Measurements from ENCODE around the gene CYP2W1. TPM values are rescaled to one million over a fixed set of nuclear protein-coding genes. Genes with fewer than 3 reads are reported as not detected.
"Not testable (repeated sequence)": the region's sequence is repeated elsewhere in the genome, so short reads cannot be mapped to it uniquely, and the experiment has no call there.

Gene CYP2W1
- total RNA-seq, 1 donor from 2014 or later = not detected

DNA sequence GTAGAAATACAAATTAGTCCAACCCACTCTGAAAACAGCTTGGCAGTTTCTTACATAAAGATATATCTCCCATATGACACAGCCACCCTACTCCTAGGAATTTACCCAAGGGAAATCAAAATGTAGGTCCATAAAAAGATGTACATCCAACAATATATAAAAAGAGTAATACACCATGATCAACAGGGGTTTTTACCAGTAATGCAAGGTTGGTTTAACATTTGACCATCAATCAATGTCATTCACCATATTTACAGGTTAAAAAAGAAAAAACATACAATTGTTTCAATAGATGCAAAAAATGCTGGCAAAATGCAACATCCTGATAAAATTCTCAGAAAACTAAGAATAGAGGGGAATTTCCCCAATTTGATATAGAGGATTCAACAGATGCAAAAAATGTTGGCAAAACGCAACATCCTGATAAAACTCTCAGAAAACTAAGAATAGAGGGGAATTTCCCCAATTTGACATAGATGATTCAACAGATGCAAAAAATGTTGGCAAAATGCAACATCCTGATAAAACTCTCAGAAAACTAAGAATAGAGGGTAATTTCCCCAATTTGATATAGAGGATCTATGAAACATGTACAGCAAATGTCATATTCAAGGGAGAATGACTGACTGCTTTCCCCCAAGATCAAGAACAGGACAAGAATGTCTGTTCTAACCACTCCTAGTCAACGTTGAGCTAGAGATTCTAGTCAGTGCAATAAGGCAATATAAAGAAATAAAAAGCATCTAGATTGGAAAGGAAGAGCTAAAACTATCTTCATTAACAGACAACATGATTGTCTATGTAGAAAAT is 42.2 kb upstream of the CYP2W1 start:
- H3K9me3 Mint-ChIP-seq (ENCODE audit: unreplicated experiment) = peaks cover 24% of the 10 kb centered on the region
- no peak overlapping the region for H3K4me3 Mint-ChIP-seq (ENCODE audit: unreplicated experiment)
- peaks cover 11% of the 10 kb centered on the region for H3K4me1 Mint-ChIP-seq (ENCODE audit: unreplicated experiment)
- H3K27me3 Mint-ChIP-seq (ENCODE audit: unreplicated experiment) = peaks cover 23% of the 10 kb centered on the region
- DNase-seq (ENCODE audit: extremely low spot score, unreplicated experiment) = no peak
- TF ChIP-seq, protein P1, sequence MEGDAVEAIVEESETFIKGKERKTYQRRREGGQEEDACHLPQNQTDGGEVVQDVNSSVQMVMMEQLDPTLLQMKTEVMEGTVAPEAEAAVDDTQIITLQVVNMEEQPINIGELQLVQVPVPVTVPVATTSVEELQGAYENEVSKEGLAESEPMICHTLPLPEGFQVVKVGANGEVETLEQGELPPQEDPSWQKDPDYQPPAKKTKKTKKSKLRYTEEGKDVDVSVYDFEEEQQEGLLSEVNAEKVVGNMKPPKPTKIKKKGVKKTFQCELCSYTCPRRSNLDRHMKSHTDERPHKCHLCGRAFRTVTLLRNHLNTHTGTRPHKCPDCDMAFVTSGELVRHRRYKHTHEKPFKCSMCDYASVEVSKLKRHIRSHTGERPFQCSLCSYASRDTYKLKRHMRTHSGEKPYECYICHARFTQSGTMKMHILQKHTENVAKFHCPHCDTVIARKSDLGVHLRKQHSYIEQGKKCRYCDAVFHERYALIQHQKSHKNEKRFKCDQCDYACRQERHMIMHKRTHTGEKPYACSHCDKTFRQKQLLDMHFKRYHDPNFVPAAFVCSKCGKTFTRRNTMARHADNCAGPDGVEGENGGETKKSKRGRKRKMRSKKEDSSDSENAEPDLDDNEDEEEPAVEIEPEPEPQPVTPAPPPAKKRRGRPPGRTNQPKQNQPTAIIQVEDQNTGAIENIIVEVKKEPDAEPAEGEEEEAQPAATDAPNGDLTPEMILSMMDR (IDR thresholded peaks at IDR 0.05) = no peak
- H3K36me3 Mint-ChIP-seq (ENCODE audit: unreplicated experiment) = no peaks in the 10 kb centered on the region
- H3K27ac Mint-ChIP-seq (ENCODE audit: unreplicated experiment) = no peak overlapping the region

DNA sequence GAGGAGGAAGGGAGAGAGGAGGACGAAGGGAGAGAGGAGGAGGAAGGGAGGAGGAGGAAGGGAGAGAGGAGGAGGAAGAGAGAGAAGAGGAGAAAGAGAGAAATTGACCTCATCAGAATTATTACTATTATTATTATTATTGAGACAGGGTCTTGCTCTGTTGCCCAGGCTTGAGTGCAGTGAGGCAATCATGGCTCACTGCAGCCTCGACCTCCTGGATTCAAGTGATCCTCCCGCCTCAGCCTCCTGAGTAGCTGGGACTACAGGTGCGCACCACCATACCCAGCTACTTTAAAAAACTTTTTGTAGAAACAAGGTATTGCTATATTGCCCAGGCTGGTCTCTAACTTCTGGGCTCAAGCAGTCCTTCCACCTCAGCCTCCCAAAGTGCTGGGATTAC is 39.2 kb upstream of the CYP2W1 start:
- not testable (repeated sequence) for DNase-seq (ENCODE audit: extremely low spot score, unreplicated experiment); H3K36me3 Mint-ChIP-seq (ENCODE audit: unreplicated experiment); H3K27ac Mint-ChIP-seq (ENCODE audit: unreplicated experiment); H3K4me3 Mint-ChIP-seq (ENCODE audit: unreplicated experiment); H3K4me1 Mint-ChIP-seq (ENCODE audit: unreplicated experiment)
- peaks cover 24% of the 10 kb centered on the region for H3K9me3 Mint-ChIP-seq (ENCODE audit: unreplicated experiment)
- peaks cover 23% of the 10 kb centered on the region for H3K27me3 Mint-ChIP-seq (ENCODE audit: unreplicated experiment)

DNA sequence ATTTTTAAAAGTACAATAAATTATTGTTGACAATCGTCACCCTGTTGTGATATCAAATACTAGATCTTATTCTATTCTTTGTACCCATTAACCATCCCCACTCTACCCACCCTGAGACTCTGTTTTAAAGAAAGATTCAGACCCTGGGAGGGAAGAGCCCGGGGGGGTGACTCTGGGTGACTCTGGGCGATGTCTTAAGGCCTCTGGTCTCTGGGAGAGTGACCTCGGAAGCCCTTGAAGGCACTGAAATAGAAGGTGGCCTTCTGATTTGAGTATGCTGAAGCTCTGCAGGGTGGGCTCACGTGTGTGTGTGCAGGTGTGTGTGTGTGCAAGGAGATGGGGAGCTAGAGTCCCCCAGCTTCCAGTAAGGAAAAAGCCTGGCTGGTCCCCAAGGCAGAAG is 38.2 kb upstream of the CYP2W1 start:
- TF ChIP-seq, protein P1 (IDR thresholded peaks at IDR 0.05) = no peak
- Mint-ChIP-seq H3K27me3 (ENCODE audit: unreplicated experiment) (peaks cover 22% of the 10 kb centered on the region), H3K9me3 (ENCODE audit: unreplicated experiment) (peaks cover 23% of the 10 kb centered on the region), H3K4me3 (ENCODE audit: unreplicated experiment) (no peak overlapping the region), H3K27ac (ENCODE audit: unreplicated experiment) (no peak overlapping the region), H3K4me1 (ENCODE audit: unreplicated experiment) (no peaks in the 10 kb centered on the region), H3K36me3 (ENCODE audit: unreplicated experiment) (no peaks in the 10 kb centered on the region)
- DNase-seq (ENCODE audit: extremely low spot score, unreplicated experiment) = no peak

DNA sequence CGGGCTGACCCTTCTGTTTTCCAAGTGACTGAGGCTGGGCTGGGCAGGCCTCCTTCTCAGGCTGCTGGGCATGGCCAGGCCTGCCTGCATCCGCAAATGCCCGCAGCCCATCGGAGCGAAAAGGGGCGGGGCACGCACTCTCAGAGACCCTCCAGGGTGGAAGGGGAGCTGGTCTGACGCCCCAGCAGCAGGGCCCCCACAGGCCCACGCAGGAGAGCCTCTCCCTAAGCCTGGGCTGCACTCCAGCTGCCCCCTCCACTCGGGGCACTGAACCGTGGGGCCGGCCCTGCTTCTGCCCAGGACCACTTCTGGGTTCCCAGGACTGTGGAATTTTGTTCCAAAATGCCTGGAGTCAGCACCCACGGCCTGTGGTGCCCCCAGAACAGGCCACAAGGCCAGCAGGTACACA is 37.8 kb upstream of the CYP2W1 start:
- no peak overlapping the region for H3K4me3 Mint-ChIP-seq (ENCODE audit: unreplicated experiment)
- peaks cover 19% of the 10 kb centered on the region for H3K9me3 Mint-ChIP-seq (ENCODE audit: unreplicated experiment)
- no peaks in the 10 kb centered on the region for H3K36me3 Mint-ChIP-seq (ENCODE audit: unreplicated experiment)
- TF ChIP-seq, protein P1 (IDR thresholded peaks at IDR 0.05) = no peak
- H3K27me3 Mint-ChIP-seq (ENCODE audit: unreplicated experiment) = peaks cover 18% of the 10 kb centered on the region
- no peaks in the 10 kb centered on the region for H3K4me1 Mint-ChIP-seq (ENCODE audit: unreplicated experiment)
- DNase-seq (ENCODE audit: extremely low spot score, unreplicated experiment) = no peak
- no peak overlapping the region for H3K27ac Mint-ChIP-seq (ENCODE audit: unreplicated experiment)

DNA sequence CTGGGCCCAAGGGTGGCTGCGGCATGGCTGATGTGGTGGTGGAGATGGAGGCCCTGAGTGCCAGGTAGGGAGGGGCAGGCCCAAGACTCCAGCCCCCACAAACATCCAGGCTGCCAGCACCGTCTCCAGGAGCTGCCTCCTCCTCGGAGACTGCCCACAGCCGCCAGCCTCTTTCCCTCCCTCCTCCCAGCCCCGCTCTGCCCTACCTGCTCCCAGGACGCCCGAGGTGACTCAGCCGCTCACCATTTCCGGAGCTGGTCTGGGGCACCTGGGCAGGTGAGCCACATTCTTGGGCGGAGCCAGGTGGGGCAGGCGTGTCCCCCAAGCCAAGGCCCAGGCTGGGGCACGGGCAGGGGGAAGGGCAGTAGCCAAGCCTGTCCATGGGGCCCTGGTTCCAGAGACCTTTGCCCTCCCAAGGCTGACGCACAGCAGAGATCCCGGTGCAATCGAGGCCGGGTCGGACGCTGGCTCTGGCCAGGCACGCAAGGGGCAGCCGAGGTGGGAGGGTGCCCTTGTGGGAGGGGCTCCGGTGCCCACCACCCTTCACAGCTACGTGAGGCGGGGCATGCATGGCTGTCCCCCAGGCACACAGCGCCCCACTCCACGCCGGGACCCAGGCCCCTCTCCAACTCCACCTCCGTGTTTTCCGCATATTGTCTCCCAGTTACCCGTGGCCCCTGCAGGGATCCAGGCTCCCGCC is 37.3 kb upstream of the CYP2W1 start:
- no peaks in the 10 kb centered on the region for H3K36me3 Mint-ChIP-seq (ENCODE audit: unreplicated experiment)
- H3K27ac Mint-ChIP-seq (ENCODE audit: unreplicated experiment) = no peak overlapping the region
- no peak overlapping the region for H3K4me3 Mint-ChIP-seq (ENCODE audit: unreplicated experiment)
- peaks cover 13% of the 10 kb centered on the region for H3K9me3 Mint-ChIP-seq (ENCODE audit: unreplicated experiment)
- H3K4me1 Mint-ChIP-seq (ENCODE audit: unreplicated experiment) = no peaks in the 10 kb centered on the region
- H3K27me3 Mint-ChIP-seq (ENCODE audit: unreplicated experiment) = peaks cover 13% of the 10 kb centered on the region
- DNase-seq (ENCODE audit: extremely low spot score, unreplicated experiment) = no peak
- TF ChIP-seq, protein P1 (IDR thresholded peaks at IDR 0.05) = no peak

All from osteocyte (in vitro differentiated cells).